Activated T-helper 2 cell treated with anti-CD3 and anti-CD28 coated beads, Interferon-gamma antibody, Interleukin-2, Interleukin-4, amounts not matched to agents 10 μg/mL and 5 μg/mL and 100 μg/mL, durations not matched to agents 14 hours and 24 hours and 36 hours (primary cell): ENCODE measurements around the gene LYST. TPM values are rescaled to one million over a fixed set of nuclear protein-coding genes. Genes with fewer than 3 reads are reported as not detected.
A peak's percentile ranks its signal among the peaks of the same experiment; 100 is the strongest.

ENCODE experiments used
- DNase-seq: peaks from one replicate; pipeline ENCODE4 v3.0.0; 2021; ENCODE audit warnings: low spot score
- H3K27ac Mint-ChIP-seq: one replicate; pipeline ENCODE4 v1.8.0; 2021; ENCODE audit warnings: mixed read lengths
- H3K27me3 Mint-ChIP-seq: one replicate; pipeline ENCODE4 v1.8.0; 2021; ENCODE audit warnings: low read depth, mixed read lengths
- H3K36me3 Mint-ChIP-seq: one replicate; pipeline ENCODE4 v1.8.0; 2021; ENCODE audit warnings: low read depth, mixed read lengths
- H3K4me1 Mint-ChIP-seq: one replicate; pipeline ENCODE4 v1.8.0; 2021; ENCODE audit warnings: low read depth, mixed read lengths
- H3K4me3 Mint-ChIP-seq: one replicate; pipeline ENCODE4 v1.8.0; 2021; ENCODE audit warnings: low read depth, mild to moderate bottlenecking, moderate library complexity, mixed read lengths
- H3K9me3 Mint-ChIP-seq: one replicate; pipeline ENCODE4 v1.8.0; 2021; ENCODE audit warnings: mixed read lengths
- intact Hi-C: fragments of 100-400 bp; cut with micrococcal nuclease; formaldehyde crosslinking; loops from one replicate; pipeline ENCODE4 v1.15.1; 2023
- total RNA-seq: library from RNA; stranded (reverse); gene quantifications from 2 replicates; pipeline ENCODE4 v1.2.3, GENCODE V29; 2022

The LYST gene
- total RNA-seq, 1 donor from 2014 or later: 98.6 TPM

DNA sequence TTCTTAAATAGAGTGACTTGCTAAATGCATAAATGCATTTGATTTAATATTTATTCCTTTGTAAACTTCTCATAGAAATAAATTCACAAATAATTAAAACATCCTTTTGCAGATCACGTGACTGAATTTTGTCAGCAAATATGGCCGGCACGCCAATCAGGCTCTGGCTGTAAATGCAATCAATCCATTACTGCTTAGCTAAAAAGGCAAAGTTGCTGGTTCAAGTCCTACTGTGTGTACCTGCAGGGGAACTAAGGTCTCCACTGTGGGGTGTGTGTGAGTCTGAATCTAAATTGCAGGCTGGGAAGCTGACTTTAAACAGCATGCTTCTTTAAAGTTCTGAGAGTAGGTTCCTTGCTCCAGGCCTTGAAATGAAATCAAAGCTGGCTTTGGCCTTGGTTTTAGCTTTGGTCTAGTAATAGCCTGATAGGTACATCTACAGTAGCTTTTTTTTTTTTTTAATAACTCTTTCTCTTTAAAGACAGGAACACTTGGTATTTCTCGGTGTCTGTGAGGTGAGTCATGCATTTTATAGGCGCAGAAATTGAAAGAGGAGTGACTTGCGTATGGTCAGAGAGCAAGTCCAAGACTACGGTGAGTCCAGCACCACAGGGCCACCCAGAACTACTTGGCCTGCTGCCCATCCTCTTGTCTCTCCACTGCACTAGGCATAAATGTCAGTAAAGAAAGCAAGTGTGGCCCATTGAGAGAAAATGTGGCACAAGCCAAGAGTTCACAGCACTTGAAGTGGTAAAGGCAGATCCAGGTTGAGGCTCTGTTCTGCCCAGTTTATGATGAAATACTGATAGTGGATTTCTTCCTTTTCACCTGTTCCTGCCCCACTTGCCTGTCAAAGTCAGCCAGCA lies 36.2 kb upstream of the LYST start:
- H3K4me3 Mint-ChIP-seq: no peak overlapping the region
- DNase-seq: no peak

GRCh38 chr1:235901461-235901860 lies 34.8 kb upstream of the LYST start:
- intact Hi-C loops: no loop called here
- Mint-ChIP-seq H3K4me3 (no peak overlapping the region), H3K27ac (no peak overlapping the region), H3K27me3 (no peaks in the 10 kb centered on the region), H3K4me1 (peaks cover 12% of the 10 kb centered on the region), H3K9me3 (no peaks in the 10 kb centered on the region), H3K36me3 (no peaks in the 10 kb centered on the region)
- no peak for DNase-seq

More for the DNA sequence above, 36.2 kb upstream of the LYST start:
- no peaks in the 10 kb centered on the region for H3K36me3 Mint-ChIP-seq
- H3K4me1 Mint-ChIP-seq: peaks cover 18% of the 10 kb centered on the region
- no peaks in the 10 kb centered on the region for H3K9me3 Mint-ChIP-seq
- H3K27me3 Mint-ChIP-seq: peaks cover 8% of the 10 kb centered on the region
- intact Hi-C loops: no loop called here
- H3K27ac Mint-ChIP-seq: no peak overlapping the region

- H3K27me3 Mint-ChIP-seq: no peaks in the 10 kb centered on the region
- H3K4me3 Mint-ChIP-seq: no peak overlapping the region
- intact Hi-C loops: no loop called here
- H3K27ac Mint-ChIP-seq: no peak overlapping the region
- no peaks in the 10 kb centered on the region for H3K36me3 Mint-ChIP-seq
- no peak for DNase-seq
- H3K9me3 Mint-ChIP-seq: no peaks in the 10 kb centered on the region
- peaks cover 12% of the 10 kb centered on the region for H3K4me1 Mint-ChIP-seq
These were observed 31.4 kb upstream of the LYST start for GRCh38 chr1:235898126-235898525.

- no peak overlapping the region for H3K4me3 Mint-ChIP-seq
These were observed 27.1 kb upstream of the LYST start for GRCh38 chr1:235893840-235894239.

GRCh38 chr1:235892734-235893413 lies 26.2 kb upstream of the LYST start:
- peaks cover 3% of the 10 kb centered on the region for H3K36me3 Mint-ChIP-seq
- H3K4me1 Mint-ChIP-seq: peaks cover 16% of the 10 kb centered on the region
- peaks cover 5% of the 10 kb centered on the region for H3K9me3 Mint-ChIP-seq
- H3K27ac Mint-ChIP-seq: no peak overlapping the region
- intact Hi-C loops: no loop called here
- no peak for DNase-seq
- no peak overlapping the region for H3K4me3 Mint-ChIP-seq
- H3K27me3 Mint-ChIP-seq: no peaks in the 10 kb centered on the region

More at GRCh38 chr1:235893840-235894239, 27.1 kb upstream of the LYST start:
- H3K27me3 Mint-ChIP-seq: no peaks in the 10 kb centered on the region
- no peak for DNase-seq
- intact Hi-C loops: no loop called here
- peaks cover under 1% of the 10 kb centered on the region for H3K9me3 Mint-ChIP-seq
- no peak overlapping the region for H3K27ac Mint-ChIP-seq
- no peaks in the 10 kb centered on the region for H3K36me3 Mint-ChIP-seq
- H3K4me1 Mint-ChIP-seq: peaks cover 14% of the 10 kb centered on the region

DNA sequence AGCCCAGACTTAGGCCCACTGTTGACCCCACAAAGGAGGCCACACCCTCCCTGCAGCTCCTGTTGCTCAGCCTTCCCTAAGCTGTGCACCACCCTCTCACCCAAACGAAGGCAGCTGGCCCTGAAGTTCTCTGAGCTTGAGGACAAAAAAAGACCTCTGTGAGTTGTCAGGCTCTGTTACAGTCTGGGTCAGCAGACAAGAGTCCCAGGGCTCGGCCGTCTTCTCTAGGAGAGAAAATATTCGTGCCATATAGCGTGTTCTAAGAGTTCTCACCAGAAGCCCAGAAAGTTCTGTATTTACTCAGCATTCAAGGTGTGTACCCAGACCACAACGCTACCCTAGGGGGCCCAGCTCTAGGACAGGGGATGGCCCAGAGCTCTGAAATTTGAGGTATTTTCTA lies 25.5 kb upstream of the LYST start:
- H3K9me3 Mint-ChIP-seq: peaks cover 5% of the 10 kb centered on the region
- H3K4me1 Mint-ChIP-seq: peaks cover 23% of the 10 kb centered on the region
- no peak overlapping the region for H3K27ac Mint-ChIP-seq
- DNase-seq: no peak
- intact Hi-C loops: no loop called here
- H3K27me3 Mint-ChIP-seq: no peaks in the 10 kb centered on the region
- peaks cover 3% of the 10 kb centered on the region for H3K36me3 Mint-ChIP-seq
- H3K4me3 Mint-ChIP-seq: no peak overlapping the region

DNA sequence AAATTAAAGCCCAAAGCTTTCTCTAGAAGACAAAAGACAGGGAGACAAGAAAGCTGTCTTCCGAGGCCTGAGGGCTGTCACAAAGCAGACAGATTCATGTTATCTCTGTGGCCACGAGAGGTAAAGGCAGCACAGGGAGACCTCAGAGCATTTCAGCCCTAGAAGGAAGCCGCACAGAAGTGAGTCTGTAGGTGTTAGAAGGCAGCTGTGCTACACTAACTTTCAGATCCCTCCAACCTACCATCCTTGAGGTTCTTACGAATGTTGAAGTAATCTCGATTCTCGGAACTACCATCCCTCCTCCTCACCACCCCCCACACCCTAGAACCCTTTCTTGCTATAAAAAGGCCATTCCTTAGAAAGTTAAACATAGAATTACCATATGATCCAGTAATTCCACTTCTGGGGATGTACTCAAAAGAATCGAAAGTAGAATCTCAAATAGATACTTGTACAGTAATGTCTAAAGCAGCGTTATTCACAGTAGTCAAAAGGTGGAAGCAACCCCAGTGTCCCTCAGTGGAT lies 21.5 kb upstream of the LYST start:
- H3K27ac Mint-ChIP-seq: peak overlapping the region; percentile 93
- H3K27me3 Mint-ChIP-seq: no peaks in the 10 kb centered on the region
- DNase-seq: peak; percentile 55
- peaks cover 5% of the 10 kb centered on the region for H3K9me3 Mint-ChIP-seq
- intact Hi-C loops: loop anchor here (1.0 to 5.0 kb wide), 7 partner anchors 15 to 111 kb away; no protein-coding TSS in a partner anchor
- peaks cover 3% of the 10 kb centered on the region for H3K36me3 Mint-ChIP-seq
- peaks cover 40% of the 10 kb centered on the region for H3K4me1 Mint-ChIP-seq
- peak overlapping the region; percentile 45 for H3K4me3 Mint-ChIP-seq

GRCh38 chr1:235887676-235888075 lies 21.0 kb upstream of the LYST start:
- H3K27ac Mint-ChIP-seq: peak overlapping the region; percentile 93
- no peak overlapping the region for H3K4me3 Mint-ChIP-seq
- H3K9me3 Mint-ChIP-seq: peaks cover 5% of the 10 kb centered on the region
- no peak for DNase-seq
- H3K27me3 Mint-ChIP-seq: no peaks in the 10 kb centered on the region
- H3K4me1 Mint-ChIP-seq: peaks cover 45% of the 10 kb centered on the region
- peaks cover 3% of the 10 kb centered on the region for H3K36me3 Mint-ChIP-seq
- intact Hi-C loops: loop anchor here (1.0 to 5.0 kb wide), 7 partner anchors 14 to 112 kb away; no protein-coding TSS in a partner anchor

DNA sequence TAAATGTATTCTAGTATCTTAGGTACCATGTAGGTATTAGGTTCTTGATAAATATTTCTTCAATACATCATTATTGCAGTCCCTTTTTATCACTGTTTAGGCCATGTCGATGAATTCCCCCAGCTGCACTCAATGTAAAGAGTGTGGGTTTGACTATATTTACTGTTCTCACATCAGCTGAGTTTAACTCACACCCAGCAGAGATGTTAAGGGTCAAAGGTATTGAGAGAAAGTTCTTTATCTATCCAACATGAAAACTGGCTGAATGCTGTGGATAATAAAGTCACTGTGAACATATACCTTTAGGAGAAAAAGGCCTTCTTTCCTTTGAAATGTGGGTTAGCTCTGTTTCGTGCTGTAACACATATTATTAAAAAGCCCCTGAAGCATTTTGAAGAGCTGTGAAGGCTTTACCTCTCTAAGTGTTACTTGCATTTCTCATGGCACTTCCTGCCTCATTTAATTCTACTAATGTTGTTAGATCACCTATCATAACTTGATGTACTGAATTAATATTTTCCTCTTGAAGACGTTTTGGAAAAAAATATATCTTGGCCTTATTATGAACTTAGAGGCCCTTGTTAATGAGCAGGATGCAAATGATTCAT lies 19.1 kb upstream of the LYST start:
- DNase-seq: no peak
- Mint-ChIP-seq H3K27me3 (no peaks in the 10 kb centered on the region), H3K9me3 (peaks cover 5% of the 10 kb centered on the region), H3K27ac (peak overlapping the region; percentile 52), H3K4me3 (no peak overlapping the region), H3K4me1 (peaks cover 45% of the 10 kb centered on the region), H3K36me3 (peaks cover 3% of the 10 kb centered on the region)
- intact Hi-C loops: loop anchor here (5.0 kb wide), 1 partner anchor 87 kb away; no protein-coding TSS in a partner anchor

DNA sequence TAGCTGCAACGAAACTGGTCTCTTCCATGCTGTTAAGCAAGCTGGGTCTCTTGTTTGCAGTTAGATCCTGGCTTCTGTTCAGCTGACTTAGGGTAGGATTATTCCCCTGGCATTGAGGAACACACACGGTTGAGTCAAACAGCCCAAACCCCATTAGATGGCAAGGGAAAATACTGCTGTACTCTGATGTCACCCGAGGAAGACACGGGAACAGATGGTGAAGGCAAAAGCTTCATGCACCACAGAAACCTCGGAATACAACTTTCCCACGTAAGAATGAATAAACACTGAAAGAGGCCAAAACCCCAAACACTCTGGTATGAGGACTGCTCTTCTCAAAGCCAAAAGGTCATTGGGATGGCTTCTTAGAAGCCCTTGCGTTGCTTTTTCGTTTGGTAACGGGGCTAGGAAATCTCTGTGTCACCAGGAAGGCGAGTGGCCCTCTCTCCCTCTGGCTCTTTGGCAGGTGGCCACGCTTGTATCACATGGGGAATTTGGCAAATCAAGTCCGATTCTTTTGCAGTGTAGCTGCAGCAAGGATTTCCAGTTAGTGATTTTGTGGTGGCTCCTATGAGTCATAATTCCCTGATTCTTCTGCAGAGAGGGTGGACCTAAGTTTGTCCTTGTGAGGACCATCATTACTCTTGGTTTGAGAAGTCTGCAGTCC lies 16.7 kb upstream of the LYST start:
- no peak for DNase-seq
- peaks cover 46% of the 10 kb centered on the region for H3K4me1 Mint-ChIP-seq
- intact Hi-C loops: loop anchor here (1.0 kb wide), 2 partner anchors 10 to 16 kb away; no protein-coding TSS in a partner anchor

GRCh38 chr1:235882816-235883215 lies 16.1 kb upstream of the LYST start:
- H3K27me3 Mint-ChIP-seq: no peaks in the 10 kb centered on the region
- intact Hi-C loops: loop anchor here (1.0 kb wide), 2 partner anchors 10 to 16 kb away; no protein-coding TSS in a partner anchor
- no peaks in the 10 kb centered on the region for H3K9me3 Mint-ChIP-seq
- no peaks in the 10 kb centered on the region for H3K36me3 Mint-ChIP-seq
- H3K4me1 Mint-ChIP-seq: peaks cover 47% of the 10 kb centered on the region
- H3K27ac Mint-ChIP-seq: peak overlapping the region; percentile 67
- DNase-seq: no peak
- H3K4me3 Mint-ChIP-seq: peak overlapping the region; percentile 63

More for the DNA sequence above, 16.7 kb upstream of the LYST start:
- Mint-ChIP-seq H3K27me3 (no peaks in the 10 kb centered on the region), H3K27ac (peak overlapping the region; percentile 67), H3K9me3 (peaks cover under 1% of the 10 kb centered on the region), H3K4me3 (peak overlapping the region; percentile 63), H3K36me3 (no peaks in the 10 kb centered on the region)
